ENCODE results near the gene SDHAF2. TPM values are rescaled to one million over a fixed set of nuclear protein-coding genes. Genes with fewer than 3 reads are reported as not detected.

Gene SDHAF2
- total RNA-seq, 2 donors from 2014 or later, result 41.4 to 45.4 TPM

DNA sequence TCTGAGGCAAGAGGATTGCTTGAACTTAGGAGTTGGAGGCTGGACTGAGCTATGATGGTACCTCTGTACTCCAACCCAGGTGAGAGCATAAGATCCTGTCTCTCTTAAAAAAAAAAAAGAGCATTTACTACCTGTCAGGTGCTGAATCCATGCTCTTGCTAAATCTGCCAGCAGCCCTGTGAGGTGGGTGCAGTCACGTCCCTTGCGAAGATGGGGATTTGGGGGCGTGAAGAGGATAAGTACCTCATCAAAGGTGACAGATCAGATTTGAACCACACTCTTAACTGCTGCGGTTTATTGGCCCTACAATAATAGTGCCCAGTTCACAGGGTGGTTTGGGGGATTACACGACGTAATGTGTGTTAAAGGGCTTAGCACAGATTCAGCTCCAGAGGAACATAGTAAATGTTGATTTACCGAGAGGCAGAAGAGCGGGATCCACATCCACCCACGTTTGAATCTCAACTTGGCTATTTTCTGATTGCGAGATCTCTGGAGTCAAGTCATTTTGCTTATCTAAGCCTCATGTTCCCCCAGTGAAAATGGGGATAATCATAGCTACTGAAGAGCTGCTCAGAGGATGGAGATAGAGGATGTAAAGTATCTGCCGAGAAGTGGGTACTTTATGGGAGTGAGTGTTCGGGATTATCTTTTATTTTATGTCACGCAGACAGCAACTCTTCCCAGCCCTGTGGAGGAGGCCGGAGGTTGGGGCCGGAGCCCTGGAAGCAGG, 50.5 kb downstream of the SDHAF2 start:
- H3K9me3 ChIP-seq (ENCODE audit: control insufficient read depth, low read length), result no peaks in the 10 kb centered on the region
- peak overlapping the region; percentile 63 for H3K27ac Mint-ChIP-seq
- DNase-seq, result no peak
- no peaks in the 10 kb centered on the region for H3K9me3 Mint-ChIP-seq
- H3K27ac ChIP-seq (ENCODE audit: low read depth, low read length), result no peak overlapping the region
- H3K9ac ChIP-seq (ENCODE audit: extremely low read depth, low read length, poor library complexity, severe bottlenecking), result no peak overlapping the region
- peaks cover 7% of the 10 kb centered on the region for H3K4me1 ChIP-seq (ENCODE audit: control insufficient read depth, insufficient read depth, low read length)
- peaks cover 4% of the 10 kb centered on the region for H3K27me3 Mint-ChIP-seq (ENCODE audit: insufficient read depth)
- H3K36me3 ChIP-seq (ENCODE audit: control insufficient read depth, insufficient read depth, low read length), result no peaks in the 10 kb centered on the region
- no peak overlapping the region for H3K4me3 ChIP-seq (ENCODE audit: low read length)
- WGBS, 2 experiments (ENCODE audit: insufficient coverage in 1 of 2, insufficient read length in 1 of 2), result 87 to 88% methylated on average over 13 to 15 of the region's 15 CpGs
- no peaks in the 10 kb centered on the region for H3K27me3 ChIP-seq (ENCODE audit: control insufficient read depth, insufficient read depth, low read length, poor library complexity, severe bottlenecking)
- TF ChIP-seq CTCF (conservative IDR thresholded peaks at IDR 0.05), result no peak
- no peaks in the 10 kb centered on the region for H3K36me3 Mint-ChIP-seq (ENCODE audit: low read depth)
- H3K4me1 Mint-ChIP-seq, result peaks cover 7% of the 10 kb centered on the region
- H3K4me3 Mint-ChIP-seq, result no peak overlapping the region

GRCh38 chr11:61480994-61481335, 51.0 kb downstream of the SDHAF2 start:
- no peaks in the 10 kb centered on the region for H3K9me3 Mint-ChIP-seq
- WGBS, 2 experiments (ENCODE audit: insufficient coverage in 1 of 2, insufficient read length in 1 of 2), result 16 to 22% methylated on average over 5 to 7 of the region's 7 CpGs
- peak; percentile 93 for DNase-seq
- Histone ChIP-seq H3K9ac (ENCODE audit: extremely low read depth, low read length, poor library complexity, severe bottlenecking) (no peak overlapping the region), H3K4me1 (ENCODE audit: control insufficient read depth, insufficient read depth, low read length) (peaks cover 7% of the 10 kb centered on the region), H3K36me3 (ENCODE audit: control insufficient read depth, insufficient read depth, low read length) (no peaks in the 10 kb centered on the region), H3K4me3 (ENCODE audit: low read length) (no peak overlapping the region), H3K27ac (ENCODE audit: low read depth, low read length) (no peak overlapping the region), H3K9me3 (ENCODE audit: control insufficient read depth, low read length) (no peaks in the 10 kb centered on the region), H3K27me3 (ENCODE audit: control insufficient read depth, insufficient read depth, low read length, poor library complexity, severe bottlenecking) (no peaks in the 10 kb centered on the region)
- TF ChIP-seq CTCF (conservative IDR thresholded peaks at IDR 0.05), result no peak
- H3K36me3 Mint-ChIP-seq (ENCODE audit: low read depth), result no peaks in the 10 kb centered on the region
- no peak overlapping the region for H3K27ac Mint-ChIP-seq
- peaks cover 7% of the 10 kb centered on the region for H3K4me1 Mint-ChIP-seq
- H3K27me3 Mint-ChIP-seq (ENCODE audit: insufficient read depth), result peaks cover 4% of the 10 kb centered on the region
- H3K4me3 Mint-ChIP-seq, result no peak overlapping the region

GRCh38 chr11:61481806-61482205, 51.9 kb downstream of the SDHAF2 start:
- Histone ChIP-seq H3K9ac (ENCODE audit: extremely low read depth, low read length, poor library complexity, severe bottlenecking) (no peak overlapping the region), H3K27me3 (ENCODE audit: control insufficient read depth, insufficient read depth, low read length, poor library complexity, severe bottlenecking) (no peaks in the 10 kb centered on the region), H3K9me3 (ENCODE audit: control insufficient read depth, low read length) (no peaks in the 10 kb centered on the region), H3K27ac (ENCODE audit: low read depth, low read length) (peak overlapping the region; percentile 24), H3K36me3 (ENCODE audit: control insufficient read depth, insufficient read depth, low read length) (no peaks in the 10 kb centered on the region), H3K4me3 (ENCODE audit: low read length) (no peak overlapping the region), H3K4me1 (ENCODE audit: control insufficient read depth, insufficient read depth, low read length) (peaks cover 7% of the 10 kb centered on the region)
- 80% methylated on average over 7 to 10 of the region's 10 CpGs for WGBS, 2 experiments (ENCODE audit: insufficient coverage in 1 of 2, insufficient read length in 1 of 2)
- H3K4me3 Mint-ChIP-seq, result no peak overlapping the region
- H3K36me3 Mint-ChIP-seq (ENCODE audit: low read depth), result no peaks in the 10 kb centered on the region
- H3K27ac Mint-ChIP-seq, result no peak overlapping the region
- peaks cover 7% of the 10 kb centered on the region for H3K4me1 Mint-ChIP-seq
- H3K27me3 Mint-ChIP-seq (ENCODE audit: insufficient read depth), result peaks cover 6% of the 10 kb centered on the region
- no peak for DNase-seq
- H3K9me3 Mint-ChIP-seq, result no peaks in the 10 kb centered on the region
- TF ChIP-seq CTCF (conservative IDR thresholded peaks at IDR 0.05), result no peak

Measured in endodermal cell (in vitro differentiated cells).